Measurements from ENCODE around the gene CRYM. TPM values are rescaled to one million over a fixed set of nuclear protein-coding genes. Genes with fewer than 3 reads are reported as not detected.
"Not testable (repeated sequence)": the region's sequence is repeated elsewhere in the genome, so short reads cannot be mapped to it uniquely, and the experiment has no call there.

Gene CRYM
- total RNA-seq, 1 donor from 2014 or later, result not detected

DNA sequence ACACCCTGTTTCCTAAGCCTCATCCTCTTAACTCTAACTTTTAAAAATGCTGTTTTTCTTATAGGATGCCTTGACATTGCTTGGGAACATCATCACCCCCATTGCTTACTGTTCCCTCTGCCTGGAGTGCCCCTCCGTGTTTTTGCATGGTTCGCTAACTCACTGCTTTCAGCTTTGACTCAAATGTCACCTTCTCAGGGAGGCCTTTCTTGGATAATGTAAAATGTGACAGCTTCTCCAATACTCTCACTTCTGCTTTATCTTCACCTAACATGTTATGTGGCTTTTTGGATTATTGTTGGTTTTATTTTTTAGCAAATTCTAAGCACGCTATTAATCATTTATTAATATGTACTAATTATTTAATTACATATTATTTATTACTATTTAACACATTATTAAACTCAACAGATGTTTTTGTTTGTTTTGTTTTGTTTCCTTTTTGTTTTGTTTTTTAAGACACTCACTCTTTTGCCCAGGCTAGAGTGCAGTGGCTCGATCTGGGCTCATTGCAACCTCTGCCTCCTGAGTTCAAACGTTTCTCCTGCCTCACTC, 3.8 kb downstream of the CRYM start:
- Mint-ChIP-seq H3K27ac (no peak overlapping the region), H3K4me3 (no peak overlapping the region), H3K9me3 (no peaks in the 10 kb centered on the region), H3K27me3 (ENCODE audit: insufficient read depth) (peaks cover 42% of the 10 kb centered on the region), H3K36me3 (ENCODE audit: low read depth) (no peaks in the 10 kb centered on the region), H3K4me1 (ENCODE audit: low read depth) (no peaks in the 10 kb centered on the region)
- DNase-seq (ENCODE audit: low spot score), result no peak
- intact Hi-C loops (cut with micrococcal nuclease), result no loop called here

GRCh38 chr16:21272763-21273162, 5.3 kb downstream of the CRYM start:
- peaks cover 28% of the 10 kb centered on the region for H3K27me3 Mint-ChIP-seq (ENCODE audit: insufficient read depth)
- H3K27ac Mint-ChIP-seq; DNase-seq (ENCODE audit: low spot score); H3K36me3 Mint-ChIP-seq (ENCODE audit: low read depth); H3K4me3 Mint-ChIP-seq; H3K4me1 Mint-ChIP-seq (ENCODE audit: low read depth); H3K9me3 Mint-ChIP-seq; intact Hi-C loops (cut with micrococcal nuclease): not testable (repeated sequence)

DNA sequence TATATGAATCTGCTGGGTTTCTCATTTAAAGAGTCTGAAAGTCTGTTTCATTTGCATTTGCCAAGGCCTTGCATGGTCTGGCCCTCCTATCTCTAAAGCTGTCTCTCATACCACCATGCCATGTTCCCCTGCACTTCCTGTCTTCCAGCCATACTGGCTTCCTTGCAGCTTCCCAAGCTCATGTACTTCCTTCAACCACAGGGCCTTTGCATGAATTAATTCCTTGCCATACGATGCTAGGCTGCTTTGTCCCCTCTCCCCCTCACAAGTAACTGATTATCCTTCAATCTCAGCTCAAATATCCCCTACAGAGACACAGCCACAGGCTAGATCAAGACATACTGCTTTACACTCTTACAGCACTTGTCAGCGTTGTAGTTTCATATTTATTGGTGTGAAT, 5.8 kb downstream of the CRYM start:
- intact Hi-C loops (cut with micrococcal nuclease), result no loop called here
- DNase-seq (ENCODE audit: low spot score), result no peak
- Mint-ChIP-seq H3K4me1 (ENCODE audit: low read depth) (no peaks in the 10 kb centered on the region), H3K9me3 (no peaks in the 10 kb centered on the region), H3K4me3 (no peak overlapping the region), H3K27me3 (ENCODE audit: insufficient read depth) (peaks cover 24% of the 10 kb centered on the region), H3K36me3 (ENCODE audit: low read depth) (no peaks in the 10 kb centered on the region), H3K27ac (no peak overlapping the region)

DNA sequence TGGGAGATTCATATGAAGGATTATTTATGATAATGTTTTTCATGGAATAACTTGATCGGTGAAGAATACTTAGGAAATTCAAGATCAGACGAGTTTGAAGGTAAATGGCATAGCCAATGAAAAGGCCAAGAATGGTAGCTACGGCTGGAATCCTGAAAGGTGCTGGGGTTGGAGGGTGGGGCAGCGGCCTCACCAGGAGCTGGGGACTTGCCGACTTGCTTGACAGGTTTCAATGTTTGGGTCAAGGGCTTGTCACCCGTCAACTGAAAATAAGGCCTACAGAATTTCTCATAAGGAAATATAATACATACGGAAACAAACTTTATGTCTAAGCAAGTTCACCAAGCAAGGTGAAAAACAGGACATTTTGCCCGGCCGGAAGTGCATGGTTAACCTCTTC, 9.9 kb downstream of the CRYM start:
- DNase-seq (ENCODE audit: low spot score), result no peak
- H3K27me3 Mint-ChIP-seq (ENCODE audit: insufficient read depth), result peaks cover 12% of the 10 kb centered on the region
- H3K9me3 Mint-ChIP-seq, result no peaks in the 10 kb centered on the region
- no peak overlapping the region for H3K4me3 Mint-ChIP-seq
- H3K27ac Mint-ChIP-seq, result no peak overlapping the region
- H3K4me1 Mint-ChIP-seq (ENCODE audit: low read depth), result no peaks in the 10 kb centered on the region
- intact Hi-C loops (cut with micrococcal nuclease), result no loop called here
- no peaks in the 10 kb centered on the region for H3K36me3 Mint-ChIP-seq (ENCODE audit: low read depth)

- intact Hi-C loops (cut with micrococcal nuclease), result no loop called here
- H3K4me3 Mint-ChIP-seq, result no peak overlapping the region
- DNase-seq (ENCODE audit: low spot score), result no peak
- H3K9me3 Mint-ChIP-seq, result no peaks in the 10 kb centered on the region
- peaks cover 9% of the 10 kb centered on the region for H3K27me3 Mint-ChIP-seq (ENCODE audit: insufficient read depth)
- H3K36me3 Mint-ChIP-seq (ENCODE audit: low read depth), result no peaks in the 10 kb centered on the region
- H3K27ac Mint-ChIP-seq, result no peak overlapping the region
- no peaks in the 10 kb centered on the region for H3K4me1 Mint-ChIP-seq (ENCODE audit: low read depth)
Observed at GRCh38 chr16:21267298-21267697, 10.8 kb downstream of the CRYM start.

DNA sequence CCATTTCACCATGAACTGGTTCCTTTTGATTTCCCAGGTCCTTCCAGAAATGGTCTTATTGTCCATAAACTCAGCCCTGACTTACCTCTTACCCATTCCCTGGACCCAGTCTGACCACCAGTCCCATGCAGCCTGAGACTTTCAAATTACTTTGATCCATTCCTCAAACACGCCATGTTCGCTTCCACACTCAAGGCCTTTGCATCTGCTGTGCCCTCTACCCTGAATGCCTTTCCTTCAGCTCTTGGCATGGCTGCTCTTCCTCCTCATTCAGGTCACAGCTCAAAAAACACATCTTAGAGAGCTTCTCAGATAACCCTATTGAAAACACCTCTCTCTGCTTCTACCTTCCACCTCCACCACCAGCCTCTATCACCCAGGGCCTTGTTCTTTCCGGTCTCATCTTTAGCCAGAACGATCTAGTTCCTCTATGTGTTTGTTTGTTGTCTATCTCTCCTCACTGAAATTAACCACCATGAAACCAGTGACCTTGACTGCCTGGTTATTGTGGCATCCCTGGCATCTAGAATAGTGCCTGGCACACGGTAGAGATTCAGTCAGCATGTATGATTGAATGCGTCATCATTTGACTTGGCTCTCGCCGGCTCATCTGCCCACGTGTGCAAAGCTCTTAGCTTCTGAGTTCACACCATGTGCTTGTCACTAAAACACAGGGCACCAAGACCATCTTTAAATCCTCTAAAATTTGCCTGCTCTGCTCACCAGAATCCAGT, 12.8 kb downstream of the CRYM start:
- Mint-ChIP-seq H3K4me1 (ENCODE audit: low read depth) (no peaks in the 10 kb centered on the region), H3K27me3 (ENCODE audit: insufficient read depth) (peaks cover 7% of the 10 kb centered on the region), H3K36me3 (ENCODE audit: low read depth) (no peaks in the 10 kb centered on the region), H3K4me3 (no peak overlapping the region), H3K9me3 (no peaks in the 10 kb centered on the region), H3K27ac (no peak overlapping the region)
- intact Hi-C loops (cut with micrococcal nuclease), result no loop called here
- no peak for DNase-seq (ENCODE audit: low spot score)

DNA sequence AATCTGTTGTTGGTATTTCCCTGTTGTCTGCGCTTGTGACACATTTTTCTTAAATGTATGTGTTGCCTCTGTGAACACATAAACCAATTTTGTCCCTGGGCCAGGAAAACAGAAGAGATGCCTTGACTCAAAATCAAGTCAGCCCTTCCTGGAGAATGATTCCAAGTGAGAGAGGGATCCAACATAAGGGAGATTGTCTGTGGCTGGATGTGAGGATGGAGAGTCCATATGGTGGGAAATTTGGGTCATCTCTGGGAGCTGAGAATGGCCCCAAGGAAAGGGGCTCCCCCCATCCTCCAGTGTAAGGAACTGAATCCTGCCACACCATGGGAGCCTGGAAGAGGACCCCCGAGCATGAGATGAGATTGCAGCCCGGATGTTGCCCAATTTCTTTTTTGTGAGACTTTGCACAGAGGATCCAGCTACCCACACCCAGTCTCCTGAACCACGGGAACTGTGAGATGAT, 13.5 kb downstream of the CRYM start:
- Mint-ChIP-seq H3K4me3 (no peak overlapping the region), H3K27ac (no peak overlapping the region), H3K27me3 (ENCODE audit: insufficient read depth) (peaks cover 11% of the 10 kb centered on the region), H3K36me3 (ENCODE audit: low read depth) (no peaks in the 10 kb centered on the region), H3K4me1 (ENCODE audit: low read depth) (no peaks in the 10 kb centered on the region), H3K9me3 (no peaks in the 10 kb centered on the region)
- intact Hi-C loops (cut with micrococcal nuclease), result no loop called here
- no peak for DNase-seq (ENCODE audit: low spot score)

- peaks cover 11% of the 10 kb centered on the region for H3K27me3 Mint-ChIP-seq (ENCODE audit: insufficient read depth)
- H3K36me3 Mint-ChIP-seq (ENCODE audit: low read depth), result no peaks in the 10 kb centered on the region
- H3K27ac Mint-ChIP-seq, result no peak overlapping the region
- H3K4me3 Mint-ChIP-seq, result no peak overlapping the region
- intact Hi-C loops (cut with micrococcal nuclease), result no loop called here
- H3K9me3 Mint-ChIP-seq, result no peaks in the 10 kb centered on the region
- no peaks in the 10 kb centered on the region for H3K4me1 Mint-ChIP-seq (ENCODE audit: low read depth)
- no peak for DNase-seq (ENCODE audit: low spot score)
Observed at GRCh38 chr16:21263640-21264570, 14.2 kb downstream of the CRYM start.

DNA sequence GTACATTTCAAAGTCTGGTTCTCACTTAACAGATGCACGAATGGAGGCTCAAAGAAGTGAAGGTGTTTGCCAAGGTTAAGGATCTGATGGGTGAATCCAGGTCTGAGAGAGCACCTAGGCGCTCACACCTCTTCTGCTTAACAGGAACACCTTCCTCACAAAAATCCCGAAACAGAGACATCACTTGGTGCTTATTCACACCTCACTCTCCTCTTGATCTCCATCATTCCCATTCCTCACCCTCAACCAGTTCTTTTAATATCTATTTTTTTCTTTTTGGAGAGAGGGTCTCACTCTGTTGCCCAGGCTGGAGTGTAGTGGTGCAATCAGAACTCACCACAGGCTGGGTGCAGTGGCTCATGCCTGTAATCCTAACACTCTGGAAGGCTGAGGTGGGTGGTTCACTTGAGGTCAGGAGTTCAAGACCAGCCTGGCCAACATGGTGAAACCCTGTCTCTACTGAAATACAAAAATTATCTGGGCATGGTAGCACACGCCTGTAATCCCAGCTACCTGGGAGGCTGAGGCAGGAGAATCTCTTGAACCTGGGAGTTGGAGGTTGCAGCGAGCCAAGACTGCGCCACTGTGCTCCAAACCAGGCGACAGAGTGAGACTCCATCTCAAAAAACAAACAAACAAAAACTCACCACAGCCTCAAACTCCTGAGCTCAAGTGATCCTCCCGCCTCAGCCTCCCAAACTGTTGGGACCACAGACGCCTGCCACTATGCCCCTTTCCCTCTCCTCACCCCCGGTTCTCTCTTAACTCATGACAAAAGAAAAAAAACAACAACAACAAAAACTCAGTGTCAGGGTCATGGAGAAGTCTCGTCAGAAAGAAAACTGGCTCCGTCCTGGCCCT, 15.1 kb downstream of the CRYM start:
- no peaks in the 10 kb centered on the region for H3K9me3 Mint-ChIP-seq
- no peak overlapping the region for H3K27ac Mint-ChIP-seq
- no peak overlapping the region for H3K4me3 Mint-ChIP-seq
- H3K27me3 Mint-ChIP-seq (ENCODE audit: insufficient read depth), result peaks cover 11% of the 10 kb centered on the region
- intact Hi-C loops (cut with micrococcal nuclease), result no loop called here
- no peaks in the 10 kb centered on the region for H3K4me1 Mint-ChIP-seq (ENCODE audit: low read depth)
- no peak for DNase-seq (ENCODE audit: low spot score)
- H3K36me3 Mint-ChIP-seq (ENCODE audit: low read depth), result no peaks in the 10 kb centered on the region

GRCh38 chr16:21260870-21261791, 17.0 kb downstream of the CRYM start:
- Mint-ChIP-seq H3K4me1 (ENCODE audit: low read depth) (no peaks in the 10 kb centered on the region), H3K27ac (no peak overlapping the region), H3K36me3 (ENCODE audit: low read depth) (no peaks in the 10 kb centered on the region), H3K9me3 (no peaks in the 10 kb centered on the region), H3K4me3 (no peak overlapping the region), H3K27me3 (ENCODE audit: insufficient read depth) (peaks cover 11% of the 10 kb centered on the region)
- no peak for DNase-seq (ENCODE audit: low spot score)
- intact Hi-C loops (cut with micrococcal nuclease), result no loop called here

GRCh38 chr16:21257284-21257683, 20.8 kb downstream of the CRYM start:
- H3K36me3 Mint-ChIP-seq (ENCODE audit: low read depth), result no peaks in the 10 kb centered on the region
- H3K4me1 Mint-ChIP-seq (ENCODE audit: low read depth), result no peaks in the 10 kb centered on the region
- no peak for DNase-seq (ENCODE audit: low spot score)
- no peak overlapping the region for H3K27ac Mint-ChIP-seq
- intact Hi-C loops (cut with micrococcal nuclease), result no loop called here
- H3K4me3 Mint-ChIP-seq, result no peak overlapping the region
- peaks cover 21% of the 10 kb centered on the region for H3K27me3 Mint-ChIP-seq (ENCODE audit: insufficient read depth)
- H3K9me3 Mint-ChIP-seq, result no peaks in the 10 kb centered on the region

- Mint-ChIP-seq H3K4me1 (ENCODE audit: low read depth) (no peaks in the 10 kb centered on the region), H3K27ac (no peak overlapping the region), H3K36me3 (ENCODE audit: low read depth) (no peaks in the 10 kb centered on the region), H3K4me3 (no peak overlapping the region), H3K9me3 (no peaks in the 10 kb centered on the region), H3K27me3 (ENCODE audit: insufficient read depth) (peaks cover 20% of the 10 kb centered on the region)
- no peak for DNase-seq (ENCODE audit: low spot score)
- intact Hi-C loops (cut with micrococcal nuclease), result no loop called here
Observed at GRCh38 chr16:21256636-21257035, 21.5 kb downstream of the CRYM start.

Data from activated T-helper 1 cell treated with anti-CD3 and anti-CD28 coated beads, Interleukin-12 subunit alpha, Interleukin-12 subunit beta, Interleukin-2, Interleukin-4 antibody, amounts not matched to agents 30 ng/mL and 10 ng/mL and 1 ng/mL, durations not matched to agents 14 hours and 24 hours and 36 hours (primary cell).